GM06990 (cell line): ENCODE results near the gene LARGE1.

ENCODE experiments used
- DNase-seq: peaks from one replicate; pipeline ENCODE4 v3.0.0-alpha.2; 2011; ENCODE audit not compliant: insufficient read length; ENCODE audit errors: extremely low read depth
- H3K27me3 ChIP-seq: replicated peaks from 2 replicates; pipeline ENCODE4 v1.6.0; 2011; ENCODE audit warnings: low read length; ENCODE audit not compliant: control insufficient read depth, insufficient read depth
- H3K36me3 ChIP-seq: 2 replicates; pipeline ENCODE4 v1.5.1; 2011; ENCODE audit warnings: low read length; ENCODE audit not compliant: control insufficient read depth, insufficient read depth
- H3K4me3 ChIP-seq: replicated peaks from 2 replicates; pipeline ENCODE4 v1.5.1; 2011; ENCODE audit warnings: low read depth, mild to moderate bottlenecking, control low read depth, low read length
- TF ChIP-seq, protein P1 (sequence below): IDR thresholded peaks from 2 replicates; pipeline ENCODE4 v1.5.1; 2011; ENCODE audit warnings: low read length, control low read depth, mild to moderate bottlenecking, inconsistent platforms; ENCODE audit not compliant: insufficient read depth, poor library complexity, severe bottlenecking

Gene LARGE1

DNA sequence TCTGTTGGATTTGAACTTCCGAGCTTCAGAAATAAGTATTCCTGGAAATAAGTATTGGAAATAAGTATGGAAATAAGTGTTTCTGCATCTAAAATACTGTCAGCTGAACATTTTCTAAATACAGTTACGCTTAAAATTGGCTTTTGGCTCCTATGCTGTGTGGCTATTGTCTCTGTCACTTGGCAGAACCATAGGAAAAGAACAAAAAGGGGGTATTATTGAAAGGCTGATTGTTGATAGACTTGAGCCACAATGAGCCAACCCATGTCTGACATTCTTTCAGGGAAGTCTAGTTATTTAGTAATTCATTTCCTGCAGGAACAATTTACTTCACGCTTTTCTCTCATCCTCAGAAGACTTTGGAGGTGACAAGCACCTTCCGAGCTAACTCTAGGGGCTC, 32.5 kb upstream of the LARGE1 start:
- no peak overlapping the region for H3K4me3 ChIP-seq
- no peaks in the 10 kb centered on the region for H3K27me3 ChIP-seq

DNA sequence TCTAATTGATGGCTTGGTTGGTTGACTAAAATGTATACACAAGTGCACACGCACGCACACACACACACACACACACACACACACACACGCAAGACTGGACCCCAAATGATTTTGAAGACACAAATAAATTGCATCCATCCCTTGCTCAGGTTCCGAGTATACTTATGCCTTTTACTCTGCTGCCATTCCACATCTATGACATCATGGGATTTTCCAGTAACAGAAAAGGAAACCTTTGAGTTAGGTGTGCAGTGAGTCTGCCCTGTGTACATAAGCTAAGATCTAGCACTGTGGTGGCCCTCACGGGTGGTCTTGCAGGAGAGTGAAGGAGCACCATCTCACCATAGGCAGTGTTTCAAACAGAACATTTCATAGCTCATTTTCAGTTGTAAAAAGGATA, 20.5 kb upstream of the LARGE1 start:
- TF ChIP-seq, protein P1, sequence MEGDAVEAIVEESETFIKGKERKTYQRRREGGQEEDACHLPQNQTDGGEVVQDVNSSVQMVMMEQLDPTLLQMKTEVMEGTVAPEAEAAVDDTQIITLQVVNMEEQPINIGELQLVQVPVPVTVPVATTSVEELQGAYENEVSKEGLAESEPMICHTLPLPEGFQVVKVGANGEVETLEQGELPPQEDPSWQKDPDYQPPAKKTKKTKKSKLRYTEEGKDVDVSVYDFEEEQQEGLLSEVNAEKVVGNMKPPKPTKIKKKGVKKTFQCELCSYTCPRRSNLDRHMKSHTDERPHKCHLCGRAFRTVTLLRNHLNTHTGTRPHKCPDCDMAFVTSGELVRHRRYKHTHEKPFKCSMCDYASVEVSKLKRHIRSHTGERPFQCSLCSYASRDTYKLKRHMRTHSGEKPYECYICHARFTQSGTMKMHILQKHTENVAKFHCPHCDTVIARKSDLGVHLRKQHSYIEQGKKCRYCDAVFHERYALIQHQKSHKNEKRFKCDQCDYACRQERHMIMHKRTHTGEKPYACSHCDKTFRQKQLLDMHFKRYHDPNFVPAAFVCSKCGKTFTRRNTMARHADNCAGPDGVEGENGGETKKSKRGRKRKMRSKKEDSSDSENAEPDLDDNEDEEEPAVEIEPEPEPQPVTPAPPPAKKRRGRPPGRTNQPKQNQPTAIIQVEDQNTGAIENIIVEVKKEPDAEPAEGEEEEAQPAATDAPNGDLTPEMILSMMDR: no peak
- H3K27me3 ChIP-seq: no peaks in the 10 kb centered on the region
- no peaks in the 10 kb centered on the region for H3K36me3 ChIP-seq
- H3K4me3 ChIP-seq: no peak overlapping the region
- no peak for DNase-seq

More for the DNA sequence above, 32.5 kb upstream of the LARGE1 start:
- TF ChIP-seq, protein P1: no peak
- no peaks in the 10 kb centered on the region for H3K36me3 ChIP-seq
- DNase-seq: no peak

DNA sequence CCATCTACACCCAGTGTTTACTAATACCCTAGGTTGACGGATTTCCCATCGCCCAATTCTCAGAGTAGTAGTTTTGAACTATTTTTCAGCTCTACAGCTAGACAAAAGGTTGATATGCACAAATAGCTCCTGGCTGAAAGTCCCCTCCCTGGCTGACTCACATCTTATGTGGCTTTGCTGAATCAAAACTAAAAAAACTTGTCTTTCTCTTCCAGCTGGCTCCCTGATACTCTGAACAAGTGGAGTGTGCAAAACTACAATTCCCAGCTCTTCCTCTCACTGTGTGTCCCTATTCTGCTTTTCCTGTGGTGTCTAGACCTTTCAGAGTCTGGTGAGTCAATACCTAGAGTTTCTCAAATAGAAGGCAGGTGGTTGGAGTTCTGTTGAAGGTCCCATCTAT, 12.7 kb upstream of the LARGE1 start:
- no peak for DNase-seq
- H3K4me3 ChIP-seq: no peak overlapping the region
- TF ChIP-seq, protein P1: no peak
- H3K27me3 ChIP-seq: no peaks in the 10 kb centered on the region
- H3K36me3 ChIP-seq: no peaks in the 10 kb centered on the region

DNA sequence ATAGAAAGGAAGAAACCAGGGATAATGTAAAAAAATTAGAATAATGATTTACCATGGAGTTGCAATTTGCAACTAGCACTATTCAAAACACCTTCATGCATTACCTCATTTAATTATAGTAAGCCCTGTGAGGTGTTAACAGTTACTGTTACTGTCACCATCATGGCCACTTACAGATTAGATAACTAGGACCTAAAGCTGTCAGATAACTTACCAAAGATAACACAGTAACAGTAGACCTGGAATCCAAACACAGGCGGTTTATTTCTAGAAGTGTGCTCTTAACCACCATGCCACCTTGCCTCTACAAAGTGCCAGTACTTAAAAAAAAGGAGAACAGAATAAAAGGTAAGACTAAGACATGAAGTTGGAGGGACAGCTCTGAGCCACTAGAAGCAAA, 11.1 kb upstream of the LARGE1 start:
- no peak overlapping the region for H3K4me3 ChIP-seq
- no peak for DNase-seq
- H3K27me3 ChIP-seq: no peaks in the 10 kb centered on the region
- TF ChIP-seq, protein P1: no peak
- no peaks in the 10 kb centered on the region for H3K36me3 ChIP-seq

DNA sequence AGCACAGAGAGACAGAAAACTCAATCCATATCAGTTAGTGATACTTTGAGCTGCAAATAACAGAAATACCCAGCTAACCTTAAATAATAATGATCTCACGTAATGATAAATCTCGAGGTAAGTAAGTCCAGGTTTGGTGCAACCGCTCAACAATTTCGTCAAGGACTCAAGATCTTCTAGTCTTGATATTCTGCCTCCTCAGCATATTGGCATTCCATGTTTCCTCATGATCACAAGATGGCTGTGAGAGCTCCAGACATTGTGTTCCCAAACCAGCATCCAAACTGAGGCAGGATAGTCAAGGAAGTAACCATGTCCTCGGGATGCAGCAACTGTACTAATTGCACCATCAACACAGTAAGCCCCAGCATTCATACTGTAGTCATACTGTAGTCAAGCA, 7.5 kb upstream of the LARGE1 start:
- TF ChIP-seq, protein P1: no peak
- Histone ChIP-seq H3K36me3 (no peaks in the 10 kb centered on the region), H3K27me3 (no peaks in the 10 kb centered on the region), H3K4me3 (no peak overlapping the region)
- no peak for DNase-seq

DNA sequence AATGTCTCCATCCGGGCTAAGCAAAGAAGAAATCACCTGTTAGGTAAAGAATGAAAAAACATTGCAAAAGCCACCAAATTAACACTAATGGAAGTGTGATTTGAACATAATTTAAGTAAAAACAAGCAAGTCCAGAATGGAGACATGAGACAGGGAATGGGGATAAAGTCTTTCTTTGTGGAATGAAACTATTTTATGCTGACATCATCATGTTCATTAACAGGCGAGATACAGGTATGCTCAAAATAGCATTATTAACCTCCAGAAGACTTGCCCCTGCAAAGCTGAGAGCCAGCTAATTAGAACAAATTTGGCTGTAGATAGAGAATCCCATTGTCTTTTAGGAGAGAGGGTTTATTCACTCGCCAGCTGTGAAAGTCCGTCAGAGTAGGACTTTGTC, 4.9 kb upstream of the LARGE1 start:
- DNase-seq: no peak
- Histone ChIP-seq H3K4me3 (no peak overlapping the region), H3K36me3 (no peaks in the 10 kb centered on the region), H3K27me3 (no peaks in the 10 kb centered on the region)
- TF ChIP-seq, protein P1: no peak
